Lower lobe of right lung (tissue), 2 donors: ENCODE data around the gene SLC27A5. TPM values are rescaled to one million over a fixed set of nuclear protein-coding genes. Genes with fewer than 3 reads are reported as not detected.

ENCODE experiments used
- ATAC-seq, 2 donors: fragments of 200-7000 bp; cut with Tn5 transposase; one replicate each; pipeline ENCODE4 v1.9.1; 2020 to 2022; ENCODE audit warnings: mild to moderate bottlenecking in 2 of 2, moderate library complexity in 2 of 2
- DNase-seq: peaks from one replicate; pipeline ENCODE4 v3.0.0-alpha.2; 2020
- H3K27ac ChIP-seq: fragments of 200-600 bp; one replicate; pipeline ENCODE4 v1.8.0; 2022
- H3K27me3 ChIP-seq: fragments of 200-600 bp; one replicate; pipeline ENCODE4 v1.8.0; 2022; ENCODE audit warnings: low read depth
- H3K36me3 ChIP-seq: fragments of 200-600 bp; one replicate; pipeline ENCODE4 v1.8.0; 2022; ENCODE audit warnings: mild to moderate bottlenecking
- H3K4me1 ChIP-seq: fragments of 200-600 bp; one replicate; pipeline ENCODE4 v1.8.0; 2022
- H3K4me3 ChIP-seq: fragments of 200-600 bp; one replicate; pipeline ENCODE4 v1.8.0; 2022; ENCODE audit warnings: mild to moderate bottlenecking
- H3K9me3 ChIP-seq: fragments of 200-600 bp; one replicate; pipeline ENCODE4 v1.8.0; 2022
- intact Hi-C: fragments of 100-400 bp; cut with DNase I; formaldehyde crosslinking; loops from one replicate; pipeline ENCODE4 v1.11.0; 2022
- total RNA-seq: library from RNA; stranded (reverse); fragmentation: NEBNext Ultra II Directional; extraction: Animal tissue kit (Norgen Biotek cat#: 25700); gene quantifications from one replicate; pipeline ENCODE4 v1.2.1, GENCODE V29; 2021
- TF ChIP-seq, protein P1 (sequence below): fragments of 200-600 bp; IDR thresholded peaks from one replicate; pipeline ENCODE4 v1.8.0; 2022; ENCODE audit warnings: antibody characterized with exemption, mild to moderate bottlenecking
- donor health status: DM: no; HTN: yes; CAD: no; lungs with severe emphysema.

SLC27A5 gene
- total RNA-seq, 1 donor from 2014 or later = 6.6 TPM

DNA sequence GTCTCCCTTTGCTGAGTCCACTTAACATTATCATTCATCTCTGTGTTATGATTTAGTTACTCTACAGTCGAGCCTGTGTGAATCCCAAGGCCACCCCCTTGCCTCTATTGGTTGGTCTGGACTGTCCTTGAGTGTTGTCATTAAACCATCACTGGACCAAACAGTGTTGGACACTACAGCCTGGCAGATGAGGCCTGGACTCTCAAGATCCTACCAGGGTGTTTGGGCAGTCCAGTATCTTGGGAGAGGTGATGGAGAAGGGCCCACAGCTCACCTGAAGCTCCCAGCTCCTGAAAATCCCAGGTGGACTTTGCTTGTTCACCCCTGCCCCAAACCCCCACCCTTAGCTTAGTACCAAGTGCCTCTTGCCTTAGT, 39.3 kb upstream of the SLC27A5 start:
- H3K36me3 ChIP-seq = peaks cover 86% of the 10 kb centered on the region
- no peaks in the 10 kb centered on the region for H3K27me3 ChIP-seq
- peaks cover 34% of the 10 kb centered on the region for H3K4me1 ChIP-seq
- intact Hi-C loops = no loop called here
- ATAC-seq = no peak
- H3K9me3 ChIP-seq = no peaks in the 10 kb centered on the region
- no peak overlapping the region for H3K27ac ChIP-seq
- DNase-seq = no peak
- no peak overlapping the region for H3K4me3 ChIP-seq
- TF ChIP-seq, protein P1, sequence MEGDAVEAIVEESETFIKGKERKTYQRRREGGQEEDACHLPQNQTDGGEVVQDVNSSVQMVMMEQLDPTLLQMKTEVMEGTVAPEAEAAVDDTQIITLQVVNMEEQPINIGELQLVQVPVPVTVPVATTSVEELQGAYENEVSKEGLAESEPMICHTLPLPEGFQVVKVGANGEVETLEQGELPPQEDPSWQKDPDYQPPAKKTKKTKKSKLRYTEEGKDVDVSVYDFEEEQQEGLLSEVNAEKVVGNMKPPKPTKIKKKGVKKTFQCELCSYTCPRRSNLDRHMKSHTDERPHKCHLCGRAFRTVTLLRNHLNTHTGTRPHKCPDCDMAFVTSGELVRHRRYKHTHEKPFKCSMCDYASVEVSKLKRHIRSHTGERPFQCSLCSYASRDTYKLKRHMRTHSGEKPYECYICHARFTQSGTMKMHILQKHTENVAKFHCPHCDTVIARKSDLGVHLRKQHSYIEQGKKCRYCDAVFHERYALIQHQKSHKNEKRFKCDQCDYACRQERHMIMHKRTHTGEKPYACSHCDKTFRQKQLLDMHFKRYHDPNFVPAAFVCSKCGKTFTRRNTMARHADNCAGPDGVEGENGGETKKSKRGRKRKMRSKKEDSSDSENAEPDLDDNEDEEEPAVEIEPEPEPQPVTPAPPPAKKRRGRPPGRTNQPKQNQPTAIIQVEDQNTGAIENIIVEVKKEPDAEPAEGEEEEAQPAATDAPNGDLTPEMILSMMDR = no peak

DNA sequence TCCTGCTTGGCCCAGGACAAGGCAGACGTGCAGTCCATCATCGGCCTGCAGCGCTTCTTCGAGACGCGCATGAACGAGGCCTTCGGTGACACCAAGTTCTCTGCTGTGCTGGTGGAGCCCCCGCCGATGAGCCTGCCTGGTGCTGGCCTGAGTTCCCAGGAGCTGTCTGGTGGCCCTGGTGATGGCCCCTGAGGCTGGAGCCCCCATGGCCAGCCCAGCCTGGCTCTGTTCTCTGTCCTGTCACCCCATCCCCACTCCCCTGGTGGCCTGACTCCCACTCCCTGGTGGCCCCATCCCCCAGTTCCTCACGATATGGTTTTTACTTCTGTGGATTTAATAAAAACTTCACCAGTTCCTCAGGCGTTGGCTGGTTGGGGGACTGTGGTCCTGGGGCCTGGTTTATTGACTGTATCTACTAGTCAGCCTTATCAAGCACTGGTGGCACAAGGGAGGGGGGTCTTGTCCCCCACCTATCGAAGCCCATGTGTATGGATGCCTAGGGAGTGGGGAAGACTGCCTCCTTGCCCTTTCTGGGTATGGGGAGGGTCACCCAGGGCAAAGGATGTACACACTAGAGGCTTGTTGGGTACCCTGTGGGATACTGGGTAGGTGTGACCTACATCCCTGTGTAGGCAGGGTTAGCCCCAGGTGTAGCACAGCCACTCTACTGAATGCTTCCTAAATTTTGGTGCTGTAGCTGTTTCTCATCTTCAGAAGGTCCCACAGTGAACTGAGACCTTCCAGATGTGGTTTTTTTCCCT, 38.8 kb upstream of the SLC27A5 start:
- intact Hi-C loops = no loop called here
- ATAC-seq (no peak), DNase-seq (no peak)
- Histone ChIP-seq H3K27ac (no peak overlapping the region), H3K4me3 (no peak overlapping the region), H3K9me3 (no peaks in the 10 kb centered on the region), H3K27me3 (no peaks in the 10 kb centered on the region), H3K4me1 (peaks cover 34% of the 10 kb centered on the region), H3K36me3 (peaks cover 86% of the 10 kb centered on the region)
- TF ChIP-seq, protein P1 = no peak

DNA sequence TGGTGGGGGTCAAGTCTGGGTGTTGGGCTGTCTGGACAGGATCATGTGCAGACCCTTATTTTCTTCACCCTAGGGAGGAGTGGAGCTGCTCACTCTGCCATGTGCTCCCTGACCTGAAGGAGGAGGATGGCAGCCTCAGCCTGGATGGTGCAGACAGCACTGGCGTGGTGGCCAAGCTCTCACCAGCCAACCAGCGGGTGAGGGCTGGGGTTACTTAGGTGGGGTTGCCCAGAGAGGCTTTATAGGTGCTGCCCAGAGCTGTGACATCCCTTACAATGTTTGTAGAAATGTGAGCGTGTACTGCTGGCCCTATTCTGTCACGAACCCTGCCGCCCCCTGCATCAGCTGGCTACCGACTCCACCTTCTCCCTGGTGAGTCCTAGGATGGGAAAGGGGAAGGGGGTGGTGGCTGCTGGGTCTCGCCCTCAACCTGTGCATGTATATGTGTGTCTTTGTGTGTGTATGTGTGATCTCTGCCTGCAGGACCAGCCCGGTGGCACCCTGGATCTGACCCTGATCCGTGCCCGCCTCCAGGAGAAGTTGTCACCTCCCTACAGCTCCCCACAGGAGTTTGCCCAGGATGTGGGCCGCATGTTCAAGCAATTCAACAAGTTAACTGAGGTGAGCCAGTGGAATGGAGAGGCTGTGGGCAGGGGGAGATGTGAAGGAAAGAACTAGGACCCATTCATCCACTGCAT, 38.0 kb upstream of the SLC27A5 start:
- Histone ChIP-seq H3K9me3 (no peaks in the 10 kb centered on the region), H3K36me3 (peaks cover 84% of the 10 kb centered on the region)
- intact Hi-C loops = no loop called here

DNA sequence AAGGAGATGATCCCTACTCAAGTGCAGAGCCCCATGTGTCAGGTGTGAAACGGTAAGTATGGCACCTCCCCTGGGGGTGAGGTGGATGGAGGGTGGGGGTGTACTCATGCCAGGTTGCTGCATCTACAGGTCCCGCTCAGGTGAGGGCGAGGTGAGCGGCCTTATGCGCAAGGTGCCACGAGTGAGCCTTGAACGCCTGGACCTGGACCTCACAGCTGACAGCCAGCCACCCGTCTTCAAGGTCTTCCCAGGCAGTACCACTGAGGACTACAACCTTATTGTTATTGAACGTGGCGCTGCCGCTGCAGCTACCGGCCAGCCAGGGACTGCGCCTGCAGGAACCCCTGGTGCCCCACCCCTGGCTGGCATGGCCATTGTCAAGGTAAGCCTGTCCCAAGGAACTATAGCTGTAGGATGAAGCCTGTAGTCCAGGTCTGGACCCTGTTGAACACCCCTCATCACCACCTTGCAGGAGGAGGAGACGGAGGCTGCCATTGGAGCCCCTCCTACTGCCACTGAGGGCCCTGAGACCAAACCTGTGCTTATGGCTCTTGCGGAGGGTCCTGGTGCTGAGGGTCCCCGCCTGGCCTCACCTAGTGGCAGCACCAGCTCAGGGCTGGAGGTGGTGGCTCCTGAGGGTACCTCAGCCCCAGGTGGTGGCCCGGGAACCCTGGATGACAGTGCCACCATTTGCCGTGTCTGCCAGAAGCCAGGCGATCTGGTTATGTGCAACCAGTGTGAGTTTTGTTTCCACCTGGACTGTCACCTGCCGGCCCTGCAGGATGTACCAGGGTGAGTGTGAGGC, 37.3 kb upstream of the SLC27A5 start:
- H3K36me3 ChIP-seq = peaks cover 84% of the 10 kb centered on the region
- no peak for ATAC-seq
- H3K4me1 ChIP-seq = peaks cover 30% of the 10 kb centered on the region
- no peaks in the 10 kb centered on the region for H3K27me3 ChIP-seq
- no peak overlapping the region for H3K27ac ChIP-seq
- H3K4me3 ChIP-seq = no peak overlapping the region
- TF ChIP-seq, protein P1 = no peak
- intact Hi-C loops = no loop called here
- DNase-seq = no peak
- no peaks in the 10 kb centered on the region for H3K9me3 ChIP-seq

More for the DNA sequence above, 38.0 kb upstream of the SLC27A5 start:
- ATAC-seq (no peak), DNase-seq (no peak)
- H3K27ac ChIP-seq = no peak overlapping the region
- TF ChIP-seq, protein P1 = no peak
- H3K4me1 ChIP-seq = peaks cover 34% of the 10 kb centered on the region
- no peaks in the 10 kb centered on the region for H3K27me3 ChIP-seq
- H3K4me3 ChIP-seq = no peak overlapping the region
